Measurements from ENCODE around the gene DLGAP4.

Gene DLGAP4

DNA sequence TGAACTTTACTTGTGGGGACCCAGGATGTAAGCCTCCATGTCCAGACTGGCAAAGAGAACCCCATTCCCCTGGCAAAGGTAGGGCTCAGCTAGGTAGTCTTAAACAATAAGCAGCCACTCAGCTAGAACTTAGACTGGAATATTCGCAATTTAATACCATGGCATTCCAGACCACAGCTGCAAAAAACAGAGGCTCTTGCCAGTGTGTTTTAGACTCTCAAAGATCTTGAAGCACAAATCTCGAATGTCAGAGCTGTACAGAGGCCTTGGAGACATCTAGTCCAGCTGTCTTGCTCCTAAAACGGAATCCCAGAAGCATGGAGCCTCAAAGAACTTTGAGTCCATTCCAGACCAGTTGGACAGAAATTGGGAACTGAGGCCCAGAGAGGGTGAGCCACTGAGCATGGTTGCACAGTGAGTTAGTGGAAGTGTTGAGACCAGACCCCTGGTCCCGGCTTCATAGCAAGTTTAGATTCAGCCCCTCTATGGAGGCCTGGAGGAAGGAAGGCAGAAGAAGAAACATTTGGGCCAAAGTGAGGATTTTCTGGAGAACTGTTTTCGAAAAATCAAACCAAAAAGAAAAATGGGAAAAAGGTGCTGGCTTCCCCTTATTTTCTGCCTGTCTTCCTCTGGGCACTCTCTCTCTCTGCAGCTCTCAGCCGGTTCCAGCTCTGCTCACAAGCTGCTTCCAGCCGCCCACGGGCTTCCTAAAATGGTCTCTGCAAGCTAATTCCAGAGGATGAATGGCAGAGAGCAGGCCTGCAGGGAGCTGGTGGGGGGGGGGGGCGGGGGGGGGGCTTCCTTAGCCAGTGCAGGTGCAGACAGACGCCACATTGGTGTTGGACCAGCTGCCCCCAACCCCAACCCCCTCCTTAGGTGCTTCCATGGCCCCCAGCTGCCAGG, 37.4 kb upstream of the DLGAP4 start:
- TF ChIP-seq POLR2AphosphoS5 (IDR thresholded peaks at IDR 0.05; ENCODE audit: low read depth, low read length) (no peak), POLR2A (IDR thresholded peaks at IDR 0.05; ENCODE audit: low read depth, low read length) (no peak), TAF1 (IDR thresholded peaks at IDR 0.05; ENCODE audit: borderline replicate concordance, low read depth, low read length) (no peak)
- no peak for DNase-seq (ENCODE audit: insufficient read length)
- FAIRE-seq: no peak

DNA sequence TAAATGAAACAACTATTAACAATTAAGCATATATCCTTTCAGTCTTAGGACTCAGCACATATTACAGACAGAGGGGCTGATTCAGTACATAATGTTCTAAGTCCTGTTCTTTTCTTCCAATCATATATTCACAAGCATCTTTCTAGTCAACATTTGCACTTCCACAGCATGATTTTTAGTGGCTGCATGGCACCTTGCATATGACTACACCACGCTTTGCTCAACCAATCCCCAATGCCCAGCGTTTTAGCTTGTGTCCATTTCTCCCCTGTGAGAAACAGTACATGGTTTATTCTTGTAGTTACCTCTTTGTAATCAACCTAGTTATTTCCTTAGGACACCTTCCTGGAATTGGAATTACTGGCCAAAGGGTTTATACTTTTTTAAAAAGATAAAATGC, 36.6 kb upstream of the DLGAP4 start:
- no peak for TF ChIP-seq POLR2AphosphoS5 (IDR thresholded peaks at IDR 0.05; ENCODE audit: low read depth, low read length)
- TF ChIP-seq POLR2A (IDR thresholded peaks at IDR 0.05; ENCODE audit: low read depth, low read length): no peak
- FAIRE-seq (no peak), DNase-seq (ENCODE audit: insufficient read length) (no peak)

DNA sequence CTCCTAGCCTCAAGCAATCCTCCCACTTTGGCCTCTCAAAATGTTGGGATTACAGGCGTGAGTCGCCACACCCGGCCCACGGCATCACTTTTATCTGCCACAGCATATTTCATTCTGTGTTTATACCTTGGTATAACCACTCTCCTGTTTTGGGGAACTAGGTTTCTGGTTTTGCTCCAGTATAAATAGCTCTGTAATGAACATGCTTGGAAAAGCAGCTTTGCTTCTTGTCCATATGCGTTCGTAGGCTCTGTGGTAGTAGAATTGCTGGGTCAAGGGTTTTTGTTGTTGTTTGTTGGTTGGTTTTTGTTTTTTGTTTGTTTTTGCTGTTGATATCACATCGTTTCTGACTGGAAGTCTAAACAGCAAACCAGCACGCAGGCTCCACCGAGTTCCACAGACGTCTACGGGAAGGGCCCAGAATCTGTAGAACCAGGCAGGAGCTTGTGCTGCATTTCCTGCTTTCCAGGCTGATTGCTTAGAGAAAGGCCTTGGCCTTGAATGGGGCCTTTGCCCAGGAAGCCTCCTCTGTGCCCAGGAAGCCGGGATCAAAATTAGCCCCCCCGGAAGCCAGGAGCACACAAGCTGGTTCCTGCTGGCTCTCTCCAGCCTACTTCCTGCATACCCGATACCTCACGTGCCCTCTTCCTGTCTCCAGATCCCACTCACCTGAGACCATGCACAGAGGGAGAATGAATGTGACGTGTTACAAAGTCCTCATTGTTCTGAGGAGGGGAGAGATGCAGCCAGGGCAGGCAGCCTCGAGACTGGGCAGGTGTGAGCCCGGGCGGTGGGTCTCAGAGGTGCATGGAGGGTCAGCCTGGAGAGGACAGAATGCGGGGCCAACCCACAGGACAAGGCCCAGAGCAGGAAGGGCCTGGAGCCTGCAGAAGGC, 35.1 kb upstream of the DLGAP4 start:
- TF ChIP-seq POLR2A (IDR thresholded peaks at IDR 0.05; ENCODE audit: low read depth, low read length): no peak
- no peak for TF ChIP-seq TAF1 (IDR thresholded peaks at IDR 0.05; ENCODE audit: borderline replicate concordance, low read depth, low read length)
- no peak for TF ChIP-seq POLR2AphosphoS5 (IDR thresholded peaks at IDR 0.05; ENCODE audit: low read depth, low read length)
- DNase-seq (ENCODE audit: insufficient read length) (no peak), FAIRE-seq (no peak)

DNA sequence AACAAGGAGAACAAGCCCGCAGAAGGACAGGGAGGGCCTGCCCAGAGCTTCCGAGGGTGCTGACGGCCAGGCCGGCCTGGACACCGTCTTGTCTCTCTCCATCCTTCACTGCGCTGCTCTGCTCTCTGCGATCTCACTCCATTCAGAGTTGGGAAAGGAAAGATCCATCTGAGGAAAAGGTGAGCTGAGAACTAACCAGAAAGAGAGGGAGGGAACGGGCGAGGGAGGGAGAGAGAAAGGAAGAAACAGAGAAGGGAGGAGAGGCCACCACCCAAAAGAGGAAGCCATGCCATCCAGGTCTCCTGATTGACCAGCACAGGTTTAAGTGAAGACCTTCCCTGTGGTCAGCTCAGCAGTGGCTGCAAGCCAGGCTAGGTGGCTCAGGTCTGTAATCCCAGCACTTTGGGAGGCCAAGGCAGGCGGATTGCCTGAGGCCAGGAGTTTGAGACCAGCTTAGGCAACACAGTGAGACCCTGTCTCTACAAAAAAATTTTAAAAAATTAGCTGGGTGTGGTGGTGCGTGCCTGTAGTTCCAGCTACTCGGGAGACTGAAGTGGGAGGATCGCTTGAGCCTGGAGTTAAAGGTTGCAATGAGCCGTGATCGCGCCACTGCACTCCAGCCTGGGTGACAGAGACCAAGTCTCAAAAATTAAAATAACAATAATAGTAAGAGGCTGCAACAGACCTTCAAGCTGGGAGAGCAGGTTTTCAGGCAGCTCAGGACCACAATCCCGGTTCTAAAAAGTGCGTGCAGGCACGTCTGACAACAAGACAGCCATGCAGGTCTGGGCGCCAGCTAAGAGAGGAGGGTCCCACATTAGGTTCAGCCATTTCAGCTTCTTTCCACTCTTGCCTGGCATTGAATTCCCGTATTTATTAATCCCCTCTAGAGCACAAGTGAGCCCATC, 34.2 kb upstream of the DLGAP4 start:
- TF ChIP-seq POLR2AphosphoS5 (IDR thresholded peaks at IDR 0.05; ENCODE audit: low read depth, low read length) (no peak), TAF1 (IDR thresholded peaks at IDR 0.05; ENCODE audit: borderline replicate concordance, low read depth, low read length) (no peak), POLR2A (IDR thresholded peaks at IDR 0.05; ENCODE audit: low read depth, low read length) (no peak)
- FAIRE-seq (no peak), DNase-seq (ENCODE audit: insufficient read length) (no peak)

DNA sequence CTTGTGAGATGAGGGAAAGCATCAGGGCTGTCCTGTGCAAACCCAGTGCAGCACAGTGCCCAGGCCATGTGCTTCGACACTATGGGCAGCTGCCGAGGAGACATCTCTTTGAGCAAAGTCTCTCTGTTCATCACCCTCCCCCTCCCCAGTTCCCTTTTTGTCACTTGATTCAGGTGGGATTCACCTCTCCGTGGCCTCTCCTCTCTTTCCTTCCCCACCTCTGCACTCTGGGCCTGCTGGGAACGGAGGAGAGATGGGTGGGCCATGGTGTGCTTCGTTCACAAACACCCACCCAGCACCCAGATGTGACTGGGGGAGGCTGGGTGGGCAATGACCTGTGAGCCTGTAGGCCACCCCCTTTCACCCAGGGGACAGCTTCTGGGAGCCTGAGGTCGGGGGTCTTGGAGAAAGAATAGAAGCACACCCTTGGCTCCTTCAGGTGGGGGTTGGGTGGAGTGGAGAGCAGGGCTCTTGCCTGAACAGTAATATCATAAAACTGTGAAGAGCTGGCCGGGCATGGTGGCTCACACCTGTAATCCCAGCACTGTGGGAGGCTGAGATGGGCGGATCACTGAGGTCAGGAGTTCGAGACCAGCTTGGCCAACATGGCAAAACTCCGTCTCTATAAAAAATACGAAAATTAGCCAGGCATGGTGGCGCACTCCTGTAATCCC, 33.5 kb upstream of the DLGAP4 start:
- DNase-seq (ENCODE audit: insufficient read length) (no peak), FAIRE-seq (no peak)
- TF ChIP-seq POLR2AphosphoS5 (IDR thresholded peaks at IDR 0.05; ENCODE audit: low read depth, low read length) (no peak), TAF1 (IDR thresholded peaks at IDR 0.05; ENCODE audit: borderline replicate concordance, low read depth, low read length) (no peak), POLR2A (IDR thresholded peaks at IDR 0.05; ENCODE audit: low read depth, low read length) (no peak)

DNA sequence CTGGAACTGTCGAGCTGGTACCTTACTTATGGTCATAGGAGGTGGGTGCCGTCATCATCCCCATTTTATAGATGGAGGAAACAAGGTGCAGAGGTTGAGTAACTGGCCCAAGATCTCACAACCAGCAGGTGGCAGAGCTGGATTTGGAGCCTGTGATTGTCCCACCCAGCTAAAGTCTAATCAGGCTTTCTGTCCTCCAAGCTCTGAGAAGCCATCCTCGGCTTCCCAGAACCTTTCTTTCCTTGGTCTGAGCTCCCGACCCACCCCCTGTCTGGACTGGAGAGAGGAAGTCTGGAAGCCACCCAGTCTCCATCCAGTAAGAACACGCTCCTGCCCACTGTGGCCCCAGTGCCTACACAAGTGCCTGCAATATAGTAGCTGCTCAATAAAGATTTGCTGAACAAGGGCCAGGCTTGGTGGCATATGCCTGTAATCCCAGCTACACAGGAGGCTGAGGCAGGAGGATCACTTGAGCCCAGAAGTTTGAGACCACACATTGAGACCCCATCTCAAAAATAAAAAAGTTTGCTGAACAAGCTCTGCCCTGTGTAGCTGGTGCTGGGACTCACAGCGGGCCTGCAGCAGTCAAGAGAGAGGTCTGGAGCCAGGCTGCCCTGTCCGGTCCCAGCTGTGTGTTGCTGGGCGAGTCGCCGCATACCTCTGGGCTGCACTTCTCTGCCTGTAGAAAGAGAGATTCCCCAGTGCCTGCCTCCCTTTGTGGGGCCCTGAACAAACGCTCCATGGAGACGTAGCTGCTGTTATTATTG, 32.5 kb upstream of the DLGAP4 start:
- TF ChIP-seq POLR2AphosphoS5 (IDR thresholded peaks at IDR 0.05; ENCODE audit: low read depth, low read length): no peak
- no peak for TF ChIP-seq POLR2A (IDR thresholded peaks at IDR 0.05; ENCODE audit: low read depth, low read length)
- TF ChIP-seq TAF1 (IDR thresholded peaks at IDR 0.05; ENCODE audit: borderline replicate concordance, low read depth, low read length): no peak
- DNase-seq (ENCODE audit: insufficient read length) (no peak), FAIRE-seq (no peak)

DNA sequence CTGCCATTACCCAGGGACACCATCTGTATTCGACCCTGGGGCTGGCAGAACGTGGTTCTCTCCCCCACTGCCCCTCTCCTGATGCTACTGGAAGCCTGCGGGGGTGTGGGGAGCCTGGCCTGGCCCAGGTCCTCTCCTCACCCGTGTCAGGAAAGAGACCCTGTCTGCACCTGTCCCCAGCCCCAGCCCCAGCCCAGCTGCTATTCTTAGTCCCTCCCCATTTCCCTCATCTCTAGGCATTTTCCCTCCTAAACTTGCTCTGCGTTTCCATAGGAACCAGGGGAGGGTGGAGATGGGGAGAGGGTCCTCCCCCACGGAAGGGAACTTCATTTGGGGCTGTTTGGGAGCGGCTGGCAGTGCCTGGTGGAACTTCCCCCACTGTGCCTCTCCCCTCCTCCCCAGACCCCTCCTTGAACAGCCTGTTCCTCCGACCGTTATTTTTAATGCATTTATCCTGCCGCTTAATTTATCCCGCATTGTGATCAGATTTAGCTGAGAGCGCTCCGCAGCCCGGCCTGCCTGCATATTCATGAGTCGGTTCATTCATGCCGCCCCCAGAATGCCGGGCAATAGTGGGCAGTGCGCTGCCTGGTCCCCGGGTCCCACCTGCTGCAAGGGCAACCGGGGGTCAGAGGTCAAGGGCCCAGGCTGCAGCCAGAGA, 31.8 kb upstream of the DLGAP4 start:
- TF ChIP-seq POLR2AphosphoS5 (IDR thresholded peaks at IDR 0.05; ENCODE audit: low read depth, low read length): no peak
- FAIRE-seq (no peak), DNase-seq (ENCODE audit: insufficient read length) (no peak)

DNA sequence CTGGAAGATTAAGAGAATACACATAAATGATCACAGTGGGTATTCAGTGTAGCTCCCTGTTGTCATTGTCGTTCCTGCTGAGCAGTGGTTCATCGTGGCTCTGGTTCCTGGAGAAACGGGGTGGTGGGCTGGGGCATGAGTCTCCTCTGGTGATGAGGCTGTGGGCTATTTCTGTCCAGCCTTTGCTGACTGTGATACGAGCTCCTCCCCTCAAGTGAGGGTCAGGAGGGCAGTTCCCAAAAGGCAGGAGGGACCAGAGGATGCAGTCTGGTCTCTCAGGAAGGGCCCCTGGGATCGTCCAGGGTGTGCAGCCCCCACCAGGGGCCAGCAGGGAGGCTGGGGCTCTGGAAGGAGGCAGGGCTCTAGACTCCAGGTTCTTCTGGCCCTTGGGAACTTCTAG, 31.1 kb upstream of the DLGAP4 start:
- no peak for TF ChIP-seq POLR2AphosphoS5 (IDR thresholded peaks at IDR 0.05; ENCODE audit: low read depth, low read length)
- TF ChIP-seq TAF1 (IDR thresholded peaks at IDR 0.05; ENCODE audit: borderline replicate concordance, low read depth, low read length): no peak
- TF ChIP-seq POLR2A (IDR thresholded peaks at IDR 0.05; ENCODE audit: low read depth, low read length): no peak
- no peak for DNase-seq (ENCODE audit: insufficient read length)
- no peak for FAIRE-seq

DNA sequence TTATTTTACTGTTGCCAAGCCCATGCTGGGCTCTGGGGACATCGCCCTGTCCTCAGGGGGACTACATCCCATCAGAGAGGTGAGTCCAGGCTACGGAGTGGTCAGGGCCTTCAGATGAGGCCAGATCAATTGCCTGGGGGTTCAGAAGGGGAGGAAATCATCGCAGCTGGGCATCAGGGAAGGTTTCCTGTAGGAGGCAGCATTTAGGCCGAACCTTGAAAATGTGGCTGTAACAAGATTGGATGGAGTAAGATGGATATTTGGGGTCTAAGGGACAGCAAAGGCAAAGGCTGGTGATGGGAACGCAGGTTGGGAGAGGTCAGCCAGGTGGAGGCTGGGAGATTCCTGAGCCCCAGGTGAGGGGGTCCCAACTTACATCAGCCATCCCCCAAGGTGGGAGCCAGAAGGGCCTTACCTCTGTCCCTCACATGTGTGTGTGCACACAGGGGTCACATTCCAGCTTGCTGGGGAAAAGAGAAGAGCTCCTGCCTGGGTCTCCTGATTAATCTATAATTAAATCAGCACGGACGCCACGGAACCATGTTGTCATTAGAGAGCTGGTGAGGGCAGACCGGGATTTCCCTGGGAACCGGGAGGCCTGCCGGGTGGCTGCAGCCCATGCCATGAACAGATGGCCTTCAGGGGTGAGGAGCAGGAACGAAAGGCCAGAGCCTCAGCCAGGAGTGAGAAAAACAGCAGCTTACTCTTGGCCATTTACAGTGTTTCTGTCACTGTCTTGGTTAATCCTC, 30.5 kb upstream of the DLGAP4 start:
- no peak for DNase-seq (ENCODE audit: insufficient read length)
- FAIRE-seq: no peak

More for the DNA sequence above, 30.5 kb upstream of the DLGAP4 start:
- no peak for TF ChIP-seq TAF1 (IDR thresholded peaks at IDR 0.05; ENCODE audit: borderline replicate concordance, low read depth, low read length)
- no peak for TF ChIP-seq POLR2A (IDR thresholded peaks at IDR 0.05; ENCODE audit: low read depth, low read length)
- no peak for TF ChIP-seq POLR2AphosphoS5 (IDR thresholded peaks at IDR 0.05; ENCODE audit: low read depth, low read length)
